ENCODE measurements around the gene PHTF1.

The PHTF1 gene

DNA sequence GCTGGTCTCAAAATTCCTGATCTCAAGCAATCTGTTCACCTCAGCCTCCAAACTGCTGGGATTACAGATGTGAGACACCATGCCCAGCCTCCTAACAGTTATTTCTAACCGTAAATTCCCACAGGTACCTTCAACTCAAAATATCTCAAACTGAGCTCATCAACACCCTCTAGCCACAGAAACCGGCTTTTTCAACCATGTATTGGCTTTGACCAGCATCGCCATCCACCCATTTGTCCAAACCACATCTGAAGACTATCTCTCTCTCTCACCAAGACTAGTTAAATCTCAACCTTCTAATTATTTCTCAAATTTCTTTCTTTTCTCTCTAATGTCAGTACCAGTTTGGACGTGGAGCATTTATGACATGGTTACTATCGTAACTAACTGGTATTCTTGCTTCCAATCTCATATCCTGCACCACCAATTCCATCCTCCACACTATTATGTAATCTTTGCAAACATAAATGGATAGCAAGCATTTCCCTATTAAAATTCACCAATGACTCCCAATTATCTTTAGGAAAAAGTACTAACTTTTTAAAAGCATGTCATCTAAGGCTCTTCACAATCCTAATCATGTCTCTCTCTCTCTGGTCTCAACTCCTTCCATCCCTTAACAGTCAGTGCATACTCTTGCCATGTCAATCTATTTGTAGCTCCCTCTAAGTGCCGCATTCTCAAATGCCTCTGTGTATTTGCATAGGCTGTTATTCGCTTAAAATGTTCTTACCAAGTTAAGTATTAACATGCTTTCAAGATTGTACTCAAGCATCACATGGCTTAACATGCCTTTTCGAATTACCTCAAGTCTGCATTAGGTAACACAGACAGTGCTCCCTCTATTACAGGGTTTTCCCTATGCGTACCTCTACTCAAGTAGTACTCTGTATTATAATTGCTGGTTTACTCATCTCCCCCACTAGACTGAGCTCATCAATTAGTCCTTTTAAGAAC, 34.9 kb upstream of the PHTF1 start:
- TF ChIP-seq, protein P1, sequence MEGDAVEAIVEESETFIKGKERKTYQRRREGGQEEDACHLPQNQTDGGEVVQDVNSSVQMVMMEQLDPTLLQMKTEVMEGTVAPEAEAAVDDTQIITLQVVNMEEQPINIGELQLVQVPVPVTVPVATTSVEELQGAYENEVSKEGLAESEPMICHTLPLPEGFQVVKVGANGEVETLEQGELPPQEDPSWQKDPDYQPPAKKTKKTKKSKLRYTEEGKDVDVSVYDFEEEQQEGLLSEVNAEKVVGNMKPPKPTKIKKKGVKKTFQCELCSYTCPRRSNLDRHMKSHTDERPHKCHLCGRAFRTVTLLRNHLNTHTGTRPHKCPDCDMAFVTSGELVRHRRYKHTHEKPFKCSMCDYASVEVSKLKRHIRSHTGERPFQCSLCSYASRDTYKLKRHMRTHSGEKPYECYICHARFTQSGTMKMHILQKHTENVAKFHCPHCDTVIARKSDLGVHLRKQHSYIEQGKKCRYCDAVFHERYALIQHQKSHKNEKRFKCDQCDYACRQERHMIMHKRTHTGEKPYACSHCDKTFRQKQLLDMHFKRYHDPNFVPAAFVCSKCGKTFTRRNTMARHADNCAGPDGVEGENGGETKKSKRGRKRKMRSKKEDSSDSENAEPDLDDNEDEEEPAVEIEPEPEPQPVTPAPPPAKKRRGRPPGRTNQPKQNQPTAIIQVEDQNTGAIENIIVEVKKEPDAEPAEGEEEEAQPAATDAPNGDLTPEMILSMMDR (IDR thresholded peaks at IDR 0.05; ENCODE audit: poor library complexity, severe bottlenecking): no peak
- Histone ChIP-seq H3K36me3 (ENCODE audit: low read depth) (peaks cover 18% of the 10 kb centered on the region), H3K27ac (ENCODE audit: poor library complexity, severe bottlenecking) (no peak overlapping the region), H3K4me1 (ENCODE audit: insufficient read depth, poor library complexity, severe bottlenecking) (no peaks in the 10 kb centered on the region), H3K9me3 (ENCODE audit: severe bottlenecking) (no peaks in the 10 kb centered on the region), H3K27me3 (ENCODE audit: insufficient read depth, poor library complexity, severe bottlenecking) (no peaks in the 10 kb centered on the region), H3K4me3 (ENCODE audit: severe bottlenecking) (no peak overlapping the region)
- ATAC-seq (ENCODE audit: low read depth) (no peak), DNase-seq (ENCODE audit: low spot score) (no peak)

DNA sequence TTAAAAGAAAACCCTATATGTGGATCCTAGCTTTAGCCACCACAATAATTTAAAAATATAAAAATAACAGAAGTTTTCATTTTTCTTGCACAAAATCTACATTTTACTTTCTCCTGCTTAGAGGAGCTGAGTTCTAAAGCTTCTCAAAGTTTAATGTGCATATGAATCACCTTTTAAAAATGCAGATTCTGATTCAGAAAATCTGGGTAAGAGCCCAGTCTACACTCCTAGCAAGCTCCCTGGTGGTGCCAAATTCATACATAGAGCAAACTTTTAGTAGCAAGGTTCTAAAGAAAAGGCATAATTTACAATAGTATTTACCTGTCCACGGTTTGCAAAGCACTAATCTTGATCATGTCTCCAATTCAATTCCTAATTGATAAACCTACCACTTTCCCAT, 33.7 kb upstream of the PHTF1 start:
- H3K27ac ChIP-seq (ENCODE audit: poor library complexity, severe bottlenecking): no peak overlapping the region
- H3K27me3 ChIP-seq (ENCODE audit: insufficient read depth, poor library complexity, severe bottlenecking): no peaks in the 10 kb centered on the region
- TF ChIP-seq, protein P1 (IDR thresholded peaks at IDR 0.05; ENCODE audit: poor library complexity, severe bottlenecking): no peak
- H3K4me3 ChIP-seq (ENCODE audit: severe bottlenecking): no peak overlapping the region
- peaks cover 17% of the 10 kb centered on the region for H3K36me3 ChIP-seq (ENCODE audit: low read depth)
- no peaks in the 10 kb centered on the region for H3K9me3 ChIP-seq (ENCODE audit: severe bottlenecking)
- 0 out of 3 replicates have a peak, but pooled peaks have one; percentile 31 for ATAC-seq (ENCODE audit: low read depth)
- H3K4me1 ChIP-seq (ENCODE audit: insufficient read depth, poor library complexity, severe bottlenecking): no peaks in the 10 kb centered on the region
- DNase-seq (ENCODE audit: low spot score): no peak

DNA sequence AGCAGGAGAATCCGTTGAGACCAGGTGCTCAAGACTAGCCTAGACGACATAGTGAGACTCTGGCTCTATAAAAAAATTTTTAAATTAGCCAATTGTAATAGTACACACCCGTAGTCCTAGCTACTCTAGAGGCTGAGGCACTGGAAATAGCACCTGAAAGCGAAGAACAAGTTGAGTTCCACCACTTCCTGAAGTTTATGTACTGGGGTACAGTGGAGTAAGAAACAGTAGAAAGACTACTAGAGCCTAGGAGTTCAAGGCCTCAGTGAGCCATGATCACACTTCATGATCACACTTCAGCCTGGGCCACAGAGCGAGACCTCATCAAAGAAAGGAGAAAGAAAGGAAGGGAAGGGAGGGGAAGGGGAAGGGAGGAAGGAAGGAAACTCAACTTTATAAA, 33.2 kb upstream of the PHTF1 start:
- H3K9me3 ChIP-seq (ENCODE audit: severe bottlenecking): no peaks in the 10 kb centered on the region
- H3K36me3 ChIP-seq (ENCODE audit: low read depth): peaks cover 12% of the 10 kb centered on the region
- no peak overlapping the region for H3K4me3 ChIP-seq (ENCODE audit: severe bottlenecking)
- DNase-seq (ENCODE audit: low spot score) (no peak), ATAC-seq (ENCODE audit: low read depth) (no peak)
- H3K4me1 ChIP-seq (ENCODE audit: insufficient read depth, poor library complexity, severe bottlenecking): no peaks in the 10 kb centered on the region
- H3K27me3 ChIP-seq (ENCODE audit: insufficient read depth, poor library complexity, severe bottlenecking): no peaks in the 10 kb centered on the region
- TF ChIP-seq, protein P1 (IDR thresholded peaks at IDR 0.05; ENCODE audit: poor library complexity, severe bottlenecking): no peak
- H3K27ac ChIP-seq (ENCODE audit: poor library complexity, severe bottlenecking): no peak overlapping the region

DNA sequence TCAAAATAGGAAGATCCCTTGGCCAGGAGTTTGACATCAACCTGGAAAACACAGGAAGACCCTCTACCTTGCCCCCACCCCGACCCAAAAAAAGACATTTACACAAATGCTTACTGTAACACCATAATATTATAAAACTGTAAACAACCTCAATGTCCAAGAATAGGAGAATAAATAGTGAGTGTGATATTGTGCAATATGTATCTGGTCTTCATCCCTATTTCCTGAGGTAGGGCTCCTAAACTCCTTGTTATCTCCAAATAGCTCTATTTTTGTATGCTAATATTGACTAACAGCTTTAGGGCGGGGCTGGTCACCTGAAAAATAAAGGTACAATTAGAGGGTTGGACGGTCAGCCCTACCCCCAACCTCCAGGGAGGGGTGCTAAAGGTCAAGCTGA, 29.5 kb upstream of the PHTF1 start:
- H3K4me1 ChIP-seq (ENCODE audit: insufficient read depth, poor library complexity, severe bottlenecking): peaks cover 1% of the 10 kb centered on the region
- no peaks in the 10 kb centered on the region; the same call in 1 of the 2 replicates for H3K36me3 ChIP-seq (ENCODE audit: low read depth)
- DNase-seq (ENCODE audit: low spot score) (no peak), ATAC-seq (ENCODE audit: low read depth) (no peak)
- no peaks in the 10 kb centered on the region for H3K27me3 ChIP-seq (ENCODE audit: insufficient read depth, poor library complexity, severe bottlenecking)
- TF ChIP-seq, protein P1 (IDR thresholded peaks at IDR 0.05; ENCODE audit: poor library complexity, severe bottlenecking): no peak
- no peak overlapping the region for H3K27ac ChIP-seq (ENCODE audit: poor library complexity, severe bottlenecking)
- no peaks in the 10 kb centered on the region for H3K9me3 ChIP-seq (ENCODE audit: severe bottlenecking)
- H3K4me3 ChIP-seq (ENCODE audit: severe bottlenecking): no peak overlapping the region

DNA sequence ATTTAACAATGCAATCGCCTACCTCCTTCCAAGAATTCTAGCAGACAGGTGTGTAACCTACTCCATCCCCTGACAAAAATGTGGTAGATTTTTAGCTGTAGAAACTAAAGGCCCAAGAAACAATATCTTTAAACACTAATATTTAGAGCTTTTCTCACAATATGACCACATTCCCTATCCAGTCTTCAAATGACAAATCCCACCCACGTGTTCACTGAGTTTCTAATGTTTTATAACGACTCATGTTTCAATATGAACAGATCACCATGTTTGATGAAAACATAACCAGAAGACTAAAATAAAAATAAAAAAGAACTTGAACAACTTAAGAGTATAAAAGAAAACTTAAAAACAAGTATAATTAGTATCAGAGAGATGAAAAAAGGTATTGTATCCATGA, 28.4 kb upstream of the PHTF1 start:
- no peak overlapping the region for H3K27ac ChIP-seq (ENCODE audit: poor library complexity, severe bottlenecking)

More for the DNA sequence above, 28.4 kb upstream of the PHTF1 start:
- Histone ChIP-seq H3K4me3 (ENCODE audit: severe bottlenecking) (no peak overlapping the region), H3K4me1 (ENCODE audit: insufficient read depth, poor library complexity, severe bottlenecking) (peaks cover 5% of the 10 kb centered on the region), H3K9me3 (ENCODE audit: severe bottlenecking) (no peaks in the 10 kb centered on the region), H3K36me3 (ENCODE audit: low read depth) (no peaks in the 10 kb centered on the region; the same call in 1 of the 2 replicates), H3K27me3 (ENCODE audit: insufficient read depth, poor library complexity, severe bottlenecking) (no peaks in the 10 kb centered on the region)
- ATAC-seq (ENCODE audit: low read depth): no peak
- TF ChIP-seq, protein P1 (IDR thresholded peaks at IDR 0.05; ENCODE audit: poor library complexity, severe bottlenecking): no peak
- no peak for DNase-seq (ENCODE audit: low spot score)
